GM19463 (cell line): ENCODE data around the gene MRGPRE.

Experiments used
- ATAC-seq: cut with Tn5 transposase; IDR thresholded peaks from one replicate; pipeline ENCODE4 v1.9.1; 2021; ENCODE audit warnings: mild to moderate bottlenecking, moderate library complexity; ENCODE audit not compliant: unreplicated experiment

The MRGPRE gene

GRCh38 chr11:3197878-3198528 lies 34.2 kb downstream of the MRGPRE start:
- ATAC-seq, result no peak

GRCh38 chr11:3197044-3197695 lies 35.0 kb downstream of the MRGPRE start:
- ATAC-seq, result no peak

DNA sequence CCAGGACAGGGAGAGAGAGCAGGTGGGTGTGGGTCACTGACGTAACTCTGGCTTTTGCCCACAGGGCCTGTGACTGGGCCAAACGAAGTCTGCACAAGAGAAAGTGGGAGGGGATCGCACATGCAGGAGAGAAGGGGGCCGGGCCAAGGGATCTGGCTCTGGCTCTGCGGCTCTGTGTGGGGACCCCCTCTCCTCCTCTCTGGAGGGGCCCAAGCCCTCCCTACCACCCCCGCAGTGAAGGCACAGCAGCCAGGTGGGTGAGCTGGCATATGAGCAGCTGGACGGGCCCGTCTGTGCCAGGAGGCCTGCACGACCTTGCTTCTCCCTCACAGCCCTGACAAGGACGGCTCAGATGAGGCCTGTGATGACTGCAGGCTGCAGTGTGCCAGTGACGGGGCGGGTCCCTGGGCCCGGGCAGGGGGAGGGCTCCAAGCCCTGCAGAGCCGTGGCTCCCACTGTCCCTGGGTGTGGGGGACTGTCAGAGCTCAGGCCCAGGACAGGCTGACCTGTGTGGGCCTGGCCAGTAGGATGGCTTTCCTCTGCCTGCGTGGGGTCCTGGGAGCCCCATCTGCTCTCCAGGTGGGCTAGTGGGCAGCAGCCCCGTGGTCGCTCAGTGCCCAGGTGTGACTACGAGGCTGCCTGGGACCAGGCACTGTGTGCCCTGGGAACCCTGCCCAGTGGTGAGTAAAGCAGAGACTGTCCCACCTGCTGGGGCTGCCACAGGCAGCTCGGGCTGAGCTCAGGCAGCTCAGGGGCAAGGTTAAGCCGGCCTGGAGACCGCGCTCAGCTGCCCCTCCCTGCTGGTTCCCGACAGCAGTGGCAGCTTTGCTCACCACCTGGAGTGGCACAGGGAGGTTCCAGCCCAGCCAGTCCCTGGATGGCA lies 35.8 kb downstream of the MRGPRE start:
- ATAC-seq, result no peak

- no peak for ATAC-seq
Observed at GRCh38 chr11:3195251-3196160, 36.7 kb downstream of the MRGPRE start.

DNA sequence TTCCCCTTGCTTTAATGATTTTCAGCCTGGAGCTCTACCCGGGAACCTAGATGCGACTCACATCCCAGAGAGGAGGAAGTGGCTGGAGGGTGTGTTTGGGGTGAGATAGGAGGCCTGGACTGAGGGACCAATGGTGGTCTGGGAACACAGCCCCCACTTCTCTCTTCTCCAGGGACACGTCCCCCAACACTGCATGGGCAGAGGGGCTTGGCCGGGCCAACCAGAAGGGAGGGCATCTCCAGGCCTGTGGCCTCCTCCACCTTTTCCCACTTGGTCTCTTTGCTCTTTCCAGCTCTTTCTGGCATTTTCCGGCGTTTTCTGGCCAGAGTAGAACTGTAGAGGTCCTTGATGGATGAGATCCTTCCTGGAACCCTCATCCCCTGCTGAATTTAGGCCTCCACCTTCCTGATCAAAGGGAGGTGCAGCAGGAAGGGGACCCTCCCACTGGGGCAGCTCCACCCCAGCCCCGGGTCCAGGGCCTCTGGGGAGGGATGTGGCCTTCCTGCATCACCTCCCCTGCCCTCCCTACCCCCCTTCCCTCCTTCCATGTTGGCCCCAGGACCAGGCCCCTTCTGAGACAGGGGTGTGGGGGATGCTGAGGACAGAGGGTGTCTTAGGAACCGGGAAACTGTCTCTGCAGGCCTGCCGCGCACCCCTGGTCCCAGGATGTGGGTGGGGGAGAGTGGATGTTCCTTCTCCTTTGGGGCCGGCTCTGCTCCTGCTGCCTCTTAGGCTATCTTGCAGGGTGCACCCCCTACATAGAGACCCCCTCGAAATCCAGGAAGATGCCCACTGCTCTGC lies 38.0 kb downstream of the MRGPRE start:
- no peak for ATAC-seq

DNA sequence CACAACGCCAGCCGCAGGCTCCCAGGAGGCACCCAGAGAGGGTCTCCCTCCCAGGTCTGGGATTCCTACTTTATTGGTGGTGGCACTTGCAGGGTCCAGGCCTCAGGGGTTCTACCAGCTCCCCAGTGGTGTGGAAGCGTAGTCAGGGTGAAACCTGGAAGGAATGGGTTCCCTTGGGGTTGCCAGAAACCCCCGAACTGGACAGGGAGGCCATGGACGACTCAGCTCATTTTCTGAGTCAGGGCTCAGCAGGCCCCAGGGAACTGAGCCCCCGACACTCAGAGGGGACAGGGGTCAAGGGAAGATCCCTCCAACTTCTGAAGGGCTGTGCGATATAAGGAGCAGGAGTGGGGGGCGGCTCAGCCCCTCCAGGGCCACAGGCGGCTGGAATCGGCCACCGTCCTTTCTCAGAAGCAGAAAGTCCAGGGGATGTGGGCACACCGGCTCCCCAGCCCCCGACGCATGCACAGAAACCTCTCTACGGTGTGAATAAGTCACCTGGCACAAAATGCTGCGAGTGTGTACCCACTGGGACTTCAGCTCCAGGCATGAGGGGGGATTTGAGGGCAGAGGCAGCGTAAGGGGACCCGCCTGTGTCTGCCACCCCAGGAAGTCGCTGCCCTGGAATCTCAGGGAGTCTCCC lies 38.7 kb downstream of the MRGPRE start:
- no peak for ATAC-seq

GRCh38 chr11:3192511-3193372 lies 39.5 kb downstream of the MRGPRE start:
- ATAC-seq, result no peak

DNA sequence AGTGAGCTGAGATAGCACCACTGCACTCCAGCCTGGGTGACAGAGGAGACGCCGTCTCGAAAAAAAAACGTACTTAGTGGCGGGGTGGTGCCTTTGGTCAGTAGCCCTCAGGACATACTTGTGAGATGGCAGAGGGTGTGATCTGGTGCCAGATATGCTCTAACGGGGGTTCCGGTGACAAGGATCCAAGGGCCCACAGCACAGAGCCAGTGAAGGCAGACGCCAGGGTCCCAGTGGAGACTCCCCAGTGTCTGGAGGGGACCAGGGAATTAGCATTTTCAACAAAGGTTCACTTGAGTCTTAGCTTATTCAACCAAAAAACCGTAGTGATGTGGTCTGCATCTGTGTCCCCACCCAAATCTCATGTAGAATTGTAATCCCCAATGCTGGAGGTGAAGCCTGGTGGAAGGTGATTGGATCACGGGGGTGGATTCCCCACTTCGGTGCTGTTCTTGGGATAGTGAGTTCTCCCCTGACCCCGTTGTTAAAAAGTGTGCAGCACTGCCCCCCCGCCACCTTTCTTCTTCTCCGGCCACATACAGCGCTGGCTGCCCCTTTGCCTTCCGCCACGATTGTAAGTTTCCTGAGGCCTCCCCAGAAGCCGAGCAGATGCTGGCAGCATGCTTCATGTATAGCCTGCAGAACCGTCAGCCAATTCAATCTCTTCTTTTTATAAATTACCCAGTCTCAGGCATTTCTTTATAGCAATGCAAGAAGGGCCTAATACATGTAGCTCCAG lies 40.5 kb downstream of the MRGPRE start:
- ATAC-seq, result no peak

- no peak for ATAC-seq
Observed at GRCh38 chr11:3190600-3190999, 41.6 kb downstream of the MRGPRE start.

DNA sequence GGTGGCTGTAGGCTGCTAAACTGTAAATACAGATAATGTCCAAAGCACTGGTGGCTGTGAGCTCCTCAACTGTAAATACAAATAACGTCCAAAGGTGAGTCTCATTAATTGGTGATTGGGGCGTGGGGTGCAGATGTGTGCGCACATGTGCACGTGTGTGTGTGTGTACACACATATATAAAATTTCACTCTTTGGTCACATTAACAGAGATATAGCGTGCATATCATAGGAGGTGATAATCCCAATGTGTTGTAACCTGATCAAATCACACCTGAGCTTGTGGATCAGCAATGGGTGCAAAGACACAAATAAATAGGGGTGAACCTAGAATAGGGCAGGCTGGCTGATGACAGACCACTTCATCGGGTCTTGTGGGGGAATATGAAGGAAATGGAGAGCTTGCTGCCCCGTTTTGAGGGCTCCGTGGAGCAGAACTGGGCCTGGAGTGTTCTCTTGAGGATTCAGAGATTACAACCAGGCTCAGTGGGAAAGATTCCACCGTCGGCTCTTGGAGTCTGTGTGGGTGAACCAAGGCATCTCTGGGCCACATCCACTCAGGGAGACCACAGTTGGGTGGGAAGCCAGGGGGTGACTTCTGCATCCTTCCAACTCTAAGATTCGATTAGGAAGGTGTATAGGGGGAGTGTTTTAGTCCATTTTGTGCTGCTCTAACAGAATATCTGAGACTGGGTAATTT lies 42.2 kb downstream of the MRGPRE start:
- ATAC-seq, result no peak

DNA sequence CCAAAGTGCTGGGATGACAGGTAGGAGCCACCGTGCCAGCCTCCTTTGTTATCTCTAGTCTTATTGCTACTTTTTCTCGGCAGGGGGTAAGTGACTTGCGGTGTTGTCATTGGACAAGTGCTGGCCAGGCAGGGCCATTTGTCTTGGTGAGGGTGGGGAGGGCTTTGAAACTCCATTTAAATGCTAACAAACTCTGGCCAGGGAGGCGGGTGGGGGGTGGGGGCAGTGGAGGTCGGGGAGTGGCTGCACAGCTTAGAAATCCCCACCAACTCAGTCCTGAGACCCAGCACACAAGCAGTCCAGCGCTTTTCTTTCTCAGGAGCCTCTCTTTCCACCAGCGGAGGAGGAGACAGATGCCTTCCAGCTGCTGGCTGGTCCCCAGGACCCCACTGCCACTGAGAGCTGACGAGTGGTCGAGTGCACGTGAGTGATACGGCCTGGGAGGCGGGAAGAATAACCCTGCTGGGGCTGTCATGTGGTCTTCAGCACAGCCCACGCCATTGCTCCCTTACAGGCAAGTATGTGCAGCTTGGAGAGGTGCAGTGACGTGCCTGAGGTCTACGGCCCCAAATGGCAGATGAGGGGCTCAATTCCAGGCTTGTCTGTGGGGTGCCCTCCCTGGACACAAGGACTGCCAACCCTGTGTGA lies 42.9 kb downstream of the MRGPRE start:
- ATAC-seq, result no peak

- no peak for ATAC-seq
Observed at GRCh38 chr11:3188496-3189195, 43.6 kb downstream of the MRGPRE start.

GRCh38 chr11:3186166-3186953 lies 45.9 kb downstream of the MRGPRE start:
- no peak for ATAC-seq

- no peak for ATAC-seq
Observed at GRCh38 chr11:3184732-3185347, 47.4 kb downstream of the MRGPRE start.

- ATAC-seq, result no peak
Observed at GRCh38 chr11:3183523-3183922, 48.7 kb downstream of the MRGPRE start.
